H9 (cell line): ENCODE results near the gene CHAC2. TPM values are rescaled to one million over a fixed set of nuclear protein-coding genes. Genes with fewer than 3 reads are reported as not detected.

Source experiments
- DNase-seq: peaks from one replicate; pipeline ENCODE4 v3.0.0-alpha.2; 2017
- H2AFZ ChIP-seq: one replicate; pipeline ENCODE4 v1.6.1; 2013; ENCODE audit warnings: mild to moderate bottlenecking, low read length, control low read depth, moderate library complexity
- H2AK5ac ChIP-seq: 2 replicates; pipeline ENCODE4 v1.6.1; 2013; ENCODE audit warnings: low read length, control low read depth, mixed read lengths; ENCODE audit not compliant: insufficient read length
- H2BK120ac ChIP-seq: one replicate; pipeline ENCODE4 v1.6.1; 2013; ENCODE audit warnings: low read depth, mild to moderate bottlenecking, low read length, control low read depth, inconsistent platforms; ENCODE audit not compliant: poor library complexity, severe bottlenecking
- H2BK12ac ChIP-seq: 2 replicates; pipeline ENCODE4 v1.6.1; 2013; ENCODE audit warnings: low read length, control low read depth, mixed read lengths, low read depth; ENCODE audit not compliant: insufficient read length
- H2BK15ac ChIP-seq: 2 replicates; pipeline ENCODE4 v1.6.1; 2013; ENCODE audit warnings: low read depth, low read length, control low read depth
- H2BK20ac ChIP-seq: one replicate; pipeline ENCODE4 v1.6.1; 2013; ENCODE audit warnings: low read depth, mild to moderate bottlenecking, low read length, control low read depth, inconsistent platforms; ENCODE audit not compliant: poor library complexity, severe bottlenecking
- H2BK5ac ChIP-seq: 2 replicates; pipeline ENCODE4 v1.6.1; 2013; ENCODE audit warnings: low read length, control low read depth, mixed read lengths; ENCODE audit not compliant: insufficient read length
- H3K14ac ChIP-seq: 2 replicates; pipeline ENCODE4 v1.6.1; 2013; ENCODE audit warnings: low read length, control low read depth; ENCODE audit not compliant: insufficient read depth
- H3K18ac ChIP-seq: 2 replicates; pipeline ENCODE4 v1.6.1; 2013; ENCODE audit warnings: low read depth, mild to moderate bottlenecking, mixed read lengths, low read length, control low read depth; ENCODE audit not compliant: insufficient read length
- H3K23ac ChIP-seq: 2 replicates; pipeline ENCODE4 v1.6.1; 2013; ENCODE audit warnings: low read length, control low read depth, mixed read lengths, low read depth; ENCODE audit not compliant: insufficient read length
- H3K23me2 ChIP-seq: 2 replicates; pipeline ENCODE4 v1.6.1; 2013; ENCODE audit warnings: low read depth, mild to moderate bottlenecking, mixed read lengths, low read length, control low read depth; ENCODE audit not compliant: insufficient read length, poor library complexity, severe bottlenecking
- H3K27ac ChIP-seq: 2 replicates; pipeline ENCODE4 v1.5.1; 2013; ENCODE audit warnings: low read length, control low read depth, mixed read lengths, low read depth; ENCODE audit not compliant: insufficient read length
- H3K27me3 ChIP-seq: 2 replicates; pipeline ENCODE4 v1.6.1; 2013; ENCODE audit warnings: low read length, control low read depth, inconsistent platforms; ENCODE audit not compliant: insufficient read depth
- H3K4ac ChIP-seq: 2 replicates; pipeline ENCODE4 v1.6.1; 2013; ENCODE audit warnings: low read depth, mild to moderate bottlenecking, control low read depth, inconsistent platforms, low read length, moderate library complexity
- H3K4me1 ChIP-seq: 2 replicates; pipeline ENCODE4 v1.6.1; 2013; ENCODE audit warnings: low read length, control low read depth, inconsistent platforms; ENCODE audit not compliant: insufficient read depth
- H3K4me2 ChIP-seq: 2 replicates; pipeline ENCODE4 v1.6.1; 2013; ENCODE audit warnings: low read length, control low read depth, mixed read lengths; ENCODE audit not compliant: insufficient read length, insufficient read depth
- H3K56ac ChIP-seq: 2 replicates; pipeline ENCODE4 v1.6.1; 2013; ENCODE audit warnings: low read depth, mild to moderate bottlenecking, mixed read lengths, low read length, control low read depth; ENCODE audit not compliant: insufficient read length
- H3K79me1 ChIP-seq: 2 replicates; pipeline ENCODE4 v1.6.1; 2013; ENCODE audit warnings: low read depth, mild to moderate bottlenecking, moderate library complexity, low read length, control low read depth, inconsistent platforms; ENCODE audit not compliant: insufficient read depth, poor library complexity, severe bottlenecking
- H3K79me2 ChIP-seq: 2 replicates; pipeline ENCODE4 v1.6.1; 2013; ENCODE audit warnings: low read length, control low read depth, inconsistent platforms; ENCODE audit not compliant: insufficient read depth
- H3K9ac ChIP-seq: 2 replicates; pipeline ENCODE4 v1.6.1; 2013; ENCODE audit warnings: low read length, control low read depth, mixed read lengths; ENCODE audit not compliant: insufficient read length; ENCODE audit errors: extremely low read depth
- H3K9me3 ChIP-seq: one replicate; pipeline ENCODE4 v1.6.1; 2013; ENCODE audit warnings: low read depth, low read length, inconsistent platforms; ENCODE audit not compliant: control insufficient read depth
- H3T11ph ChIP-seq: one replicate; pipeline ENCODE4 v1.6.1; 2013; ENCODE audit warnings: mild to moderate bottlenecking, low read length, control low read depth, inconsistent platforms
- H4K20me1 ChIP-seq: one replicate; pipeline ENCODE4 v1.6.1; 2013; ENCODE audit not compliant: control insufficient read depth, insufficient read length, insufficient read depth
- H4K5ac ChIP-seq: 2 replicates; pipeline ENCODE4 v1.6.1; 2013; ENCODE audit warnings: low read depth, mild to moderate bottlenecking, mixed read lengths, low read length, control low read depth; ENCODE audit not compliant: insufficient read length
- H4K8ac ChIP-seq: replicated peaks from 2 replicates; pipeline ENCODE4 v1.6.1; 2013; ENCODE audit warnings: low read length, control low read depth, mixed read lengths, low read depth; ENCODE audit not compliant: insufficient read length
- H4K91ac ChIP-seq: 2 replicates; pipeline ENCODE4 v1.6.1; 2013; ENCODE audit warnings: low read depth, mild to moderate bottlenecking, moderate library complexity, mixed read lengths, low read length, control low read depth; ENCODE audit not compliant: insufficient read length
- H3K27ac Mint-ChIP-seq, 3 experiments: 2 replicates in 2 of 3; 3 replicates in 1 of 3; pipeline ENCODE4 v1.8.0; 2020 to 2021; ENCODE audit warnings: mixed read lengths in 3 of 3, mild to moderate bottlenecking in 1 of 3, moderate library complexity in 1 of 3
- H3K27me3 Mint-ChIP-seq: 2 replicates; pipeline ENCODE4 v1.8.0; 2021; ENCODE audit warnings: low read depth, mild to moderate bottlenecking, moderate library complexity, mixed read lengths
- H3K36me3 Mint-ChIP-seq, 3 experiments: 2 replicates in 2 of 3; 3 replicates in 1 of 3; pipeline ENCODE4 v1.8.0; 2020 to 2021; ENCODE audit warnings: low read depth in 3 of 3, mixed read lengths in 3 of 3; ENCODE audit not compliant: insufficient read depth in 1 of 3
- H3K4me1 Mint-ChIP-seq, 2 experiments: 2 replicates each; pipeline ENCODE4 v1.8.0; 2020; ENCODE audit warnings: mixed read lengths in 2 of 2
- H3K4me3 Mint-ChIP-seq, 2 experiments: 2 replicates in 1 of 2; 3 replicates in 1 of 2; pipeline ENCODE4 v1.8.0; 2020 to 2021; ENCODE audit warnings: mild to moderate bottlenecking in 2 of 2, mixed read lengths in 2 of 2, moderate library complexity in 1 of 2
- H3K9me3 Mint-ChIP-seq, 2 experiments: 2 replicates in 1 of 2; 3 replicates in 1 of 2; pipeline ENCODE4 v1.8.0; 2020; ENCODE audit warnings: mild to moderate bottlenecking in 2 of 2, mixed read lengths in 2 of 2, moderate library complexity in 1 of 2
- WGBS: extraction: QIAGEN DNeasy Blood & Tissue Kit; methylation state at CpG from one replicate; pipeline ENCODE4 v1.1.7; 2013; ENCODE audit warnings: missing lambda C conversion rate, low lambda C conversion rate, mixed read lengths; ENCODE audit not compliant: insufficient read length; ENCODE audit errors: extremely low coverage; 5-methylcytosine and 5-hydroxymethylcytosine counted together
- total RNA-seq: library from RNA; stranded (reverse); gene quantifications from 2 replicates; pipeline ENCODE4 v1.2.1, GENCODE V29; 2021
- TF ChIP-seq, protein P1 (sequence below): fragments of 200-600 bp; sonication (generic); conservative IDR thresholded peaks from 3 replicates; pipeline ENCODE4 v1.8.0; 2021; ENCODE audit warnings: antibody characterized with exemption, mild to moderate bottlenecking

The CHAC2 gene
- total RNA-seq, 1 experiment from 2014 or later = 11.3 TPM

DNA sequence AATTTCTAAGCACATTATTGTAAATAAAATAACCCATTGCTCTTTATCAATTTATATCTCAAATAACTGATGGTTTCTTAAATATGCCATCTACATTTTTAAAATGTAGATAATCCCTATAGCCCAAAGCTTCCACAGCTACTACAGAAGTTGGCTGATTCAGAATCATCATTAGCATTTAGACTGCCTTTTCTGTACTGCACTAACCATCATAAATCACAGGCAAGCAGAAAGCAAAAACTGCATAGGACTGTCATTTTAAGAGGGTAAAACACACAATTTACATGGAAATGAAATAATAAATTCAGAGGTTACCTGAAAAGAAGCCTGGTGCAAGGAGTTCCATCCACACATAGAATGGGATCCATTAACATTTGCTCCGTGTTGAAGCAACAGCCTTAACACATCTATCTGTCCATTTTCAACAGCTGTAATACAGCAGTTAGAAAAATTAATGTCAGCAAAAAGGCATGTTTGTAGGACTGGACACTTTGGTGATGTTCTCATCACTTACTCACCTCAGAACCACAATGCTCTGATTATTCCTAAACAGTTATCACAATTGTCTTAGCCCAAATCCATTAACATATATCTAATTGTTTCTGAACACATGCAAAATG is 38.4 kb upstream of the CHAC2 start:
- Histone ChIP-seq H3K9me3 (no peaks in the 10 kb centered on the region), H3K23ac (no peak overlapping the region), H2BK12ac (no peak overlapping the region), H3K23me2 (no peaks in the 10 kb centered on the region), H4K91ac (no peak overlapping the region), H3K4me2 (no peak overlapping the region), H2BK120ac (no peak overlapping the region), H3K27ac (no peak overlapping the region), H2BK5ac (no peak overlapping the region), H2BK20ac (no peak overlapping the region), H2AFZ (no peak overlapping the region), H4K20me1 (no peaks in the 10 kb centered on the region), H3K9ac (no peak overlapping the region), H3K56ac (no peak overlapping the region), H3K4ac (no peak overlapping the region), H3K27me3 (no peaks in the 10 kb centered on the region), H3K18ac (no peak overlapping the region), H2AK5ac (no peak overlapping the region), H3T11ph (no peak overlapping the region), H4K8ac (no peak overlapping the region), H4K5ac (no peak overlapping the region), H3K4me1 (no peaks in the 10 kb centered on the region), H3K79me2 (no peaks in the 10 kb centered on the region), H2BK15ac (no peak overlapping the region), H3K79me1 (no peaks in the 10 kb centered on the region), H3K14ac (no peak overlapping the region)
- peaks cover 9% of the 10 kb centered on the region in 2 experiments for H3K4me1 Mint-ChIP-seq
- TF ChIP-seq, protein P1, sequence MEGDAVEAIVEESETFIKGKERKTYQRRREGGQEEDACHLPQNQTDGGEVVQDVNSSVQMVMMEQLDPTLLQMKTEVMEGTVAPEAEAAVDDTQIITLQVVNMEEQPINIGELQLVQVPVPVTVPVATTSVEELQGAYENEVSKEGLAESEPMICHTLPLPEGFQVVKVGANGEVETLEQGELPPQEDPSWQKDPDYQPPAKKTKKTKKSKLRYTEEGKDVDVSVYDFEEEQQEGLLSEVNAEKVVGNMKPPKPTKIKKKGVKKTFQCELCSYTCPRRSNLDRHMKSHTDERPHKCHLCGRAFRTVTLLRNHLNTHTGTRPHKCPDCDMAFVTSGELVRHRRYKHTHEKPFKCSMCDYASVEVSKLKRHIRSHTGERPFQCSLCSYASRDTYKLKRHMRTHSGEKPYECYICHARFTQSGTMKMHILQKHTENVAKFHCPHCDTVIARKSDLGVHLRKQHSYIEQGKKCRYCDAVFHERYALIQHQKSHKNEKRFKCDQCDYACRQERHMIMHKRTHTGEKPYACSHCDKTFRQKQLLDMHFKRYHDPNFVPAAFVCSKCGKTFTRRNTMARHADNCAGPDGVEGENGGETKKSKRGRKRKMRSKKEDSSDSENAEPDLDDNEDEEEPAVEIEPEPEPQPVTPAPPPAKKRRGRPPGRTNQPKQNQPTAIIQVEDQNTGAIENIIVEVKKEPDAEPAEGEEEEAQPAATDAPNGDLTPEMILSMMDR = no peak
- H3K27me3 Mint-ChIP-seq = no peaks in the 10 kb centered on the region
- H3K36me3 Mint-ChIP-seq = peaks cover 20 to 41% (median 38%) of the 10 kb centered on the region in 3 experiments; a peak in 6 of 7 replicates
- peaks cover 0 to 2% of the 10 kb centered on the region in 2 experiments; a peak in 1 of 5 replicates for H3K9me3 Mint-ChIP-seq
- no peak overlapping the region for H3K4me3 Mint-ChIP-seq
- no peak overlapping the region for H3K27ac Mint-ChIP-seq
- DNase-seq = no peak
- no CpG with 5 or more reads among the region's 1 CpG for WGBS
